RCC 7860 (cell line): ENCODE results near the gene PLPP1.

Experiments
- DNase-seq: peaks from one replicate; pipeline ENCODE4 v3.0.0-alpha.2; 2015; ENCODE audit warnings: low spot score
- FAIRE-seq: peaks from 2 replicates; lab custom pipeline; 2012; peaks lifted over from hg19 to GRCh38; lab: Jason Lieb, UNC

PLPP1 gene

DNA sequence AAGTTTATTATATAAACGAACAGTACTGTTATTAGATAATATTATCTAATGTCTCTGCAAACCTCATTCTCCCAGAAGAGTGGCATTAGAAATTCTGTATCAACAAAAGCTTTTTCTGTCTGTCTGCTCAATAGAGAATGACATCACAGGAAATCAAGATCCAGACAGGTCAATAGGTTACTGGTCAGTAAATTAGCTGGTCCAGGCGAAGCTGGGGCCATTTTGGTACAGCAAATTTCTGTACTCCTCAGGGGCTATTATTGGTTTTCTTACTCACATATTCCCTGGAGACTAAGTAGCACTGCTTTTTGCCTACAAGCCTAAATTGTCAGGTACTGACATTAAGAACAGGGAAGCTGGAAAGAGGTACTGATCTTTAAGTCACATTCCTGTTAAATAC lies 80.5 kb downstream of the PLPP1 start:
- no peak for FAIRE-seq
- no peak for DNase-seq

DNA sequence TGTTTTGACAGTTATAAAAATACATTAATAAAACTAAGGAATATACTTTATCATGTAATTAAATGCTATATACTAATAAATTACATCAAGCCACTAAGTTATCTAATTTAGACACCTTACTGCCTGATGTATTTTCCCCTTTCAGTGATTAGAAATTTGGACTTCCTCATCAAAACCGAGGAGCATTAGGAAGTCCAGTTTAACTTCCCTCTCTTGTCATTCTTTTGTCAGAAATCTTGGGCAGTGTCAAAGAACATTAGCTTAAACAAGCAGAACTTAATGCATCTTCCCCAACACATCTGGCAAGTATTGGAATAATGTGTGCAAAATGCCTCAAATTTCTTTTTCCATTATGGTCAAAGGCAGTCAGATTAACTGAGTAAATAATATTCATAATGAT lies 81.6 kb downstream of the PLPP1 start:
- DNase-seq (no peak), FAIRE-seq (no peak)

DNA sequence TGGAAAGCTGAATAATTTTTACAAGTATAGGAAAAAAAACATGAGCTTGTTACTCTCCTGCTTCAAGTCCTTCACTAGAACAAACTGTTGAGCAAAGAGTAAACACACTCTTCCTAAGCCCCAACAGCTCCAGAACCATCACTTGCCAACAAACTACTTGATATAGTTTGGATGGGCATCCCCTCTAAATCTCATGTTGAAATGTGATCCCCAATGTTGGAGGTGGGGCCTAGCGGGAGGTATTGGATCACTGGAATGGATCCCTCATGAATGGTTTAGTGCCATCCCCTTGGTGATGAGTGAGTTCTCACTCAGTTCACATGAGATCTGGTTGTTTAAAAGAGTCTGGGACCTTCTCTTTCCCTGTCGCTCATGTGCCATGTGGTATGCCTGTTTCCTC lies 82.8 kb downstream of the PLPP1 start:
- no peak for DNase-seq
- FAIRE-seq: no peak

DNA sequence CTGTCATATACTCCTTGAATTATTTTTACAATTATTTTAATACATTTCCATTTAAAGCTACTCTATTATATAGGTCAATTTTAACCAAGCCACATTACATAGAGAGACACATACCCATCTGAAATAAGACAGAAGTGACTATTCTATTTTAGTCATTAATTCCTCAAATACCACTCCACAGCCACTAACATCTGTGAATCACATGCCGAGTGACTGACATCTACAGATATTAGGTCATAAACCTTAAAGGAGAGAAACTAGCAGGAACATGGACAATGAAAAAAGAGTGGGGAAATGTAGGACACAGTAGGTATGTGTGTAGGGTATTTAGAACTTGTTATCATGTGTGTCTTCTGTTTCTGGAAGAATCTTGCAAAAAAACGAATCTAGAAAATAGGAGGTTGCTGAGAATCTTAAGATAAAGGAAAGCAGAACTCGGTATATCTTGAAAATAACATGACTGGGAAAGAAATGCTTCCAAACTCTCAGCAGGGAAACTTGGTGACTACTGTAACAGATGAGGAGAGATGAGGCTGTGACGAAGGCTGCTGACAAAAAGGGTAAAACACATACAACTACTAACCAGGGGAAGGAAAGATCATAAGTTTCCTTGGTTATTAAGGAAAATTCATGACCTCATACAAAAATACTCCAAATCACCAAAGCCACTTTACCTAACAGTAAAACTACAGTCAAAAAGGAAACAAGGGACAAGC lies 84.6 kb downstream of the PLPP1 start:
- FAIRE-seq: no peak
- DNase-seq: no peak

DNA sequence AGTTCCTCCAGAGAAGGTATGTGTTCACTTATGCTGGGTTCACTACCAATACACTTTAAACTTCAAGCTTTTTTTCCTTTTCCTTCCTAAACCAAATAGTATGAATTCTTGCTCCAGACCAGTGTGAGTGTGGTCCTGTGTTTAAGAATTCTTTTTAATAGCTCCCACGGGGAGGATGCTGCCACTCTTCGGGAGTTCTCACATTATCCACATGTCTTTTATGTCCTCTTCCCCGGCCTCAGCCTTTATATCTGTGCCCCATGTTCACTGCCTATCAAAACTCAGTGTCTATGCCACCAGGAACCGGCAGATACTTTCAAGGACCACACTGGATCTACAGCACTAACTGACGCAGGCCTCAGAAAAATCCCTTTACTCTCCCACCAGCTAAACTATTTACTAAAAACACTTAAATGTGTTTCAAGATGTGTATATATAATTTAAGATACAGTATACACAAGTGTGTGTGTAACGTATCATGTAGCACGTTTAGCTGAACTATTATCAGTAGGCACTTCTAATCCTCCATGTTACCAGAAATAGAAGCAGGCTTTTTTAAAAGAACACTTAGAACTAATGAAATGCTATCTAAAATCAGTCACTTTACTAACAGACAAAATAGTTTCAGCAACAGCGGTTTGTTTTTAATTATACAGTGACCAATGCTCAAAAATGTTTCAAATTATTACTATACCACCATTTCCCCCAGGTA lies 88.0 kb downstream of the PLPP1 start:
- FAIRE-seq (no peak), DNase-seq (no peak)

DNA sequence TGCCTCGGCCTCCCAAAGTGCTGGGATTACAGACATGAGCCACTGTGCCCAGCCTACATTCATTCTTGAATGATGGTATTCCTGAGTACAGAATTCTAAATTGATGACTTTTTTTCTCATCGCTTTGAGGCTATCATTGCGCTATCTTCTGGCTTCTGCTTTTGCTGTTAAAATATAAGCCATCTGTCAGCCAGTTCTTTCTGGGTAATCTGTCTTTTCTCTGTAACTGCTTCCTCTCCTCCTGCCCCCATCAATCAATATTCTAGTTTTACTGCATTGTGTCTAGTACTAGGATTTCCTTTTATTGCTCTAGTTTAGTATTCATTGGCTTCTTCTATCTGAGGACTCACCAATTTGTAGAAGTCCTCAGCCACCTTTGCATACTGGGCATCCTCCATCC lies 89.0 kb downstream of the PLPP1 start:
- FAIRE-seq (no peak), DNase-seq (no peak)

DNA sequence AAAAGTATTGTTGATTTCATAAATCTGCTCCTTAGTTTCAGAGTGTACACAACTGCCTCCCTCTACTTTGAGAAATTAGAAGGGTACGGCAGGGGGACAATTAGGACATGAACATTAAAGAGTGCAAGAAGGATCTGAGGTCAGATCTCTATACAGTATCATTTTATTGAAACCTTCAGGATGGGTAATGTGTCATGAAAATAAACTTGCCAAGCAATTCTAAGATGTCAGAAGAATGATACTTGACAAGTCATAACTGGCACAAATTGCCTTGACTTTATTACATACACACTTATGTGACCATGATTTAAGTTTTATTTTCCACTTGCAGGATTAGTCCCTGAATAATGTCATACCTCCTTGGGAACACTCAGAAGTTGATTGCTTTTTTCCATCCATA lies 92.8 kb downstream of the PLPP1 start:
- DNase-seq (no peak), FAIRE-seq (no peak)

DNA sequence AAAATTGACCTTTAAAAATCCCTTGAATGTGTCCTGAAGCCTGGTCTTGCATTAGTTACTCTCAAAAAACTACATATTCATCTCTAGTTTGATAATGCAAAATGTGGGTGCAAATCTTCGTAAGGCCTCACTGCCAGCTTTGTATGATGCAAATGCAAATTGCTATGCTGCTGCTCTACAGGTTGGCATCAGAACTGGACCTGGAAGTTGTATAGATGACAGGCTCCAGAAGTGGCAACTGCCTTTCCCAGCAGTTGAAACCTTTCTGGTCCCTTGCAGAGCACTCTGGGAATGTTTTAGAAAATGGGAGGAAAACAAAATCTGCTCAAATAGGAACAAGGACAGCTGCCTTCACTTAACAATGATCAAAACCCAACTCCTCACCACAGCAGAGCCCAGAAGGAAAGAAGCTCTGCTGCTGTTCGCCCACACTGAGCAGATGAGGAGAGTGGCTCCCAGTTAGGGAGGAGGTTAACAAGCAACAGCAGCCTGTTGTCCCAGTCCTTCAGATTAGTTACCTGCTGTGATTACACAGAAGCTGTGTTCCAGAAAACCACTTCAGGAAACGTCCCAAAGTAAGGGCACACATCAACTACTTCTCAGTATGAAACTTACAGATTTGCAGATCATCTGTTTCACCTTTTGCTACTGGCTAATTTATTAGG lies 93.5 kb downstream of the PLPP1 start:
- FAIRE-seq: no peak
- DNase-seq: no peak

DNA sequence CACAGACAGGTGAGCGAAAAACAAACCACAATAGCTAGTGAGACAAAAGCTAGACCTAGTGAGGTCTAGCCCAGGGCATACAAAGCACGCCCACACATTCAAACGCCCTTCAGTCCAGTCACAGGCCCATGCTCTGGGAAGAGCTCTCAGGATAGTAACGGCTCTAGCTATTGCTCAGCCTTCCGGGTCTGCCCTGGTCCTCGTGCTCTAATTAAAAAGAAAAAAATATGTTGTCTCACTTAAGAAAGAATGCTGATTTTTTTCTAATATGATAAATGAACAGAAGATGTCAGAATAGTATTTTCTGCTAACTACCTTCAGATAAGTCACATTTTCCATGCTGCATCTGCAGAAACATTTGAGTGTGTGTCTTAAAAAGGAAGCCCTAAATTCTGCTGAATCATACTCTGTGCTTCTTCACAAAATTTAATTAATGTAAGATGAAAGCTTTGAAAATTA lies 94.5 kb downstream of the PLPP1 start:
- FAIRE-seq (no peak), DNase-seq (no peak)

DNA sequence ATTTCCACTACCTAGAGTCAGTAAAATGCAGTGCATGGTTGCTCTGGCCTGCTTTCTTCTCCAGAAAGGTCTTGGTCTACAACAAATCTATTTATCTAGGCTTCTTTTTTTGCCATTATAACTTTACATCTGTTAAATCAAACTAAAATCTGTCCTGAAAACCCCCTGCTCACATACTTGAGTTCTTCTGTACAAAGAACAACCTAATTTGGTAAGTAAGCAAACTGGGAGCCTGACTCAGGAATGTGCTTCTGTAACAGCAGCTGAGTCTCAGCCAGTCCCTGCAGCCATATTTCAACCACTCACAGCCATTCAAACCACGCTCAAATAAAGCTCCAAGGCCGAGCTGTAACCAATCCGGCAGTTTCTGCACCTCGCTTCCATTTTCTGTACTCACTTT lies 95.8 kb downstream of the PLPP1 start:
- no peak for FAIRE-seq

DNA sequence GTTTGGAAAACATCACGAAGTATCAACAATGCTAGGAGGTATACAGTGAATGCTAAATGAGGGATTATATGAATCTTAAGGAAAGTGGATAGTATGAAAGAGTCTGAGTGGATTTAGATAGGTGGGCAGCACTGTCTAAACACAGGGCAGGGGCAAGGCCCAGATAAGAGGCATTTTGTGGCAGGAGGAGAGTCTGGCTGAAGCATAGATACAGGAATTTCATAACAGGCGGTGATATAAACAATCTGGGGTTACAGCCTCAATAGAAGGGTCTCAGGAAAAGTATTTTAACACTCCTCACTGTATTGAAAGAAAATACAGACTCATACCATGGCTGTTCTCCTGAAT lies 96.9 kb downstream of the PLPP1 start:
- FAIRE-seq (no peak), DNase-seq (no peak)

More for the DNA sequence above, 95.8 kb downstream of the PLPP1 start:
- DNase-seq: no peak

DNA sequence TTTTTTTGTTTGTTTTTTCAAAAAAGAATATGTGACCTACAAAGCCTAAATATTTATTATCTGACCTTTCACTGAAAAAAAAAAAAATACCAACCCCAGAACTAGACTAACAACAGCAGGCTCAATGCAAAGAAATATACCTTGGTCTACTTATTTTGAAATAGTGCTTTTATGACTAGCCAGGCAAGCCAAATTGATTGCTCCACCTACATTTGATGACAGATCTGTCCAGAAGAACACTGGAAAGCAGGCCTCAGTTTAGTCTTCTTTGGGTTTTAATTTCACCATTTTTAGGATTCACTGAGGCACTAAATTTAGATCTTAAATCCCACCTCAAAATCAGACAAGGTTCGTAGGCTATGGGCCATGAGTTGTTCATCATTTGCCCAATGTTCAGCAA lies 97.3 kb downstream of the PLPP1 start:
- no peak for FAIRE-seq

DNA sequence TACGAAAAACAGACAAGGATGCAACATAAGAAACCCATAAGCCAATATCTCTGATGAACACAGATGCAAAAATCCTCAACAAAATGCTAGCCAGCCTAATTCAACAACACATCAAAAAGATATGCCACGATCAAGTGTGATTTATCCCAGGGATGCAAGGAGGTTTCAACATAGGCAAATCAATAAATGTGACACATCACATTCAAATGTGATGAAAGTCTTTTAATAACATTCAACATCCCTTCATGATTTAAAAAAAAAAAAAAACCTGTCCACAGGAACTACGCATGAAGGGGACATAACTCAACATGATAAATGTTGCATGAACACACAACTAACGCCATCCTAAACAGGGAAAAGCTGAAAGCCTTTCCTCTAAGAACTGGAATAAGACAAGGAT lies 102.2 kb downstream of the PLPP1 start:
- FAIRE-seq: no peak
- DNase-seq: no peak

More for the DNA sequence above, 97.3 kb downstream of the PLPP1 start:
- no peak for DNase-seq

DNA sequence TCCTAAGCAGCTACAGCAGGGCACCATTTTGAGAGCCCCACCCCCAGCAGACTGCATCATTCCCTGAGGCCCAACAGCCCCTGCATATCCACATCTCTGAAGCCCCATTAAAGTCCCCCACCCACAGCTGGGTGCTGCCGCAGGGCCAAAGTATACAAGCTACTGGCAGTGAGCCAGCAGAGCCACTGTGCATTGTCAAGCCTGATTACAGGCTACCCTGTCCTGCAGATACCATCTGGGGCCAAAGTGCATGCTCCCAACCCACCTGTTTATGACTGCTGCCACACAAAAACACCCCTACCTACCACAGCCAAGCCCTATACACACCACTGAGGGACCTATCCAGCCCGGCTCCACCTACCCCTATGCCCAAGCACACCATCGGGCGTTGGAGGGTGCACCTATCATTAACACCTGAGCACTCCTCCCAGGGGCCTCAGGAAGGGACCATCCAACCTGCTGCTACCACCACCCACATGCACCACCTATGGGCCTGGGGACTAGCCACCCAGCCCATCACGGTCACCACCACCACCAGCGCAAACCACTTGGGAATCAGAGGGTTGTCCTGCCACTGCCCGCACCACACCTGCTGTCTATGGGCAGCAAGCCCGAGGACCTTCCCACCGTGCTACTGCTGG lies 105.0 kb downstream of the PLPP1 start:
- no peak for FAIRE-seq
- no peak for DNase-seq

DNA sequence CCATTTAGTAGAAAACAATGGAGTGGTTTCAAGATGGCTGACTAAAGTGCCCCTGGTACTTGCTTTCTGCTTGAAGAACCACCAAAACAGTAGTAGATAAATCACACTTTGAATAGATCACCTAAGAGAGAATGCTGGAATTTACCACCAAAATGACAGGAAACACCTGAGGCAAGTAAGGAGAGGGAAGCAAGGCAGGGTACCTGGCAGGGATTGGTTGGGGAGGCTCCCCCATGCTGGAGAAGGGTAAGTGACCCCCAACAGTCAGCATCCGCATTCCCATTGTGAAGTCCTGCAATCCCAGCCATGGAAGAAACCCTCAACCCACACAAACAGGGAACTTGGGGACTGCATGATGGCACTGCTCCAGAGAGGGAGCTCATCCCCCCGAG lies 105.5 kb downstream of the PLPP1 start:
- no peak for DNase-seq
- FAIRE-seq: no peak

DNA sequence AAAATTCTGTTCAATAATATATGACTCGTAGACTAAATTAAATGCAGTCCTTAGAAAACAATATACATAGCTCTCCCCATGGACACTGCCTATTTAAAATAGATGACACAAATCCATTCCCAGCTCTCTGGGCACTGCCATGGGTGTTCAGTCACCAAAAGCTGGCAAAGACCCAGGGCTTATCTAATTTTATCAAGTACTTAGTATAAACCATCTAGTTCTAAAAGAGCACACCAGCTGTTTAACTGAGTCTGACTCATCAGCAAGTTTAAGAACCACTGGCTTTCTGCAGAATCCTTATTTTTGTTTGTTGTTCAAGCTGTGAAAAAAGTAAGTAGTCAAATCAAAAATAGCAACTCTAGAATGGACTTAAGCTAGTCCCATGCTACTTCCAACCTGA lies 107.6 kb downstream of the PLPP1 start:
- no peak for DNase-seq
- no peak for FAIRE-seq

DNA sequence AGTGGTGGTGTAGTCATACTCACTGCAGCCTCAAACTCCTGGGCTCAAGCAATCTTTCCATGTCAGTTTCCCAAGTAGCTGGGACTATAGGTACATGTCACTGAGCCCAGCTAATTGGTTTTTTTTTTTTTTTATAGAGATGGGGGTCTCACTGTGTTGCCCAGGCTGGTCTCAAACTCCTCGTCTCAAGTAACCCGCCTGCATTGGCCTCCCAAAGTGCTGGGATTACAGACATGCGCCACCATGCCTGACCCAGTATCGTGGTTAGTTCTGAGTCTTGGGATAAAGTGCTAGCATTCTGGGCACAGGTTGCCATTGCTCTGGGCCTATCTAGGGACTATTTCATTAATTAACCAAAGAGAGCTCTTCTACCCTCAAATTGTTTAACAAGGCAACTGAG lies 108.3 kb downstream of the PLPP1 start:
- DNase-seq (no peak), FAIRE-seq (no peak)

DNA sequence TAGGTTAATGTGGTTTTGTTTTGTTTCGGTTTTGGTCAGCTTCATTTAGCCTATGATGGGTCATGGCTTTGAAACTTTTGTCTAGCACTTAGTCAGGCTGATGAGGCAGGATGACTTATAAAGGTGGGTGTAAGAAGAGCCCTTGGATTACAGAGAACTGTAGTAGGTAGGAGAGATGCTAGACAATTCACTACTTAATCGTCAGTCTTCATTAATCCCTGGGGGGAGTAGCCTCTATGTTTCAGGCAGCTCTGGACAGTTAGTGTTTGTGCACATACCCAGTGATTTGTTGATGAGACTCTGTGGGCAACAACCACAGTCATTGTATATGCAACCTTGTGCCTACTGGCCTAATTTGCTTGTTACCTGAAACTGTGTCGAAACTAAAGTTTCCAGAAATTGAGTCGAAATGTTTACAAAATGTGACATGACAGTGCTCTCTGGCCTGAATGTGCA lies 113.7 kb downstream of the PLPP1 start:
- FAIRE-seq: no peak
- no peak for DNase-seq

DNA sequence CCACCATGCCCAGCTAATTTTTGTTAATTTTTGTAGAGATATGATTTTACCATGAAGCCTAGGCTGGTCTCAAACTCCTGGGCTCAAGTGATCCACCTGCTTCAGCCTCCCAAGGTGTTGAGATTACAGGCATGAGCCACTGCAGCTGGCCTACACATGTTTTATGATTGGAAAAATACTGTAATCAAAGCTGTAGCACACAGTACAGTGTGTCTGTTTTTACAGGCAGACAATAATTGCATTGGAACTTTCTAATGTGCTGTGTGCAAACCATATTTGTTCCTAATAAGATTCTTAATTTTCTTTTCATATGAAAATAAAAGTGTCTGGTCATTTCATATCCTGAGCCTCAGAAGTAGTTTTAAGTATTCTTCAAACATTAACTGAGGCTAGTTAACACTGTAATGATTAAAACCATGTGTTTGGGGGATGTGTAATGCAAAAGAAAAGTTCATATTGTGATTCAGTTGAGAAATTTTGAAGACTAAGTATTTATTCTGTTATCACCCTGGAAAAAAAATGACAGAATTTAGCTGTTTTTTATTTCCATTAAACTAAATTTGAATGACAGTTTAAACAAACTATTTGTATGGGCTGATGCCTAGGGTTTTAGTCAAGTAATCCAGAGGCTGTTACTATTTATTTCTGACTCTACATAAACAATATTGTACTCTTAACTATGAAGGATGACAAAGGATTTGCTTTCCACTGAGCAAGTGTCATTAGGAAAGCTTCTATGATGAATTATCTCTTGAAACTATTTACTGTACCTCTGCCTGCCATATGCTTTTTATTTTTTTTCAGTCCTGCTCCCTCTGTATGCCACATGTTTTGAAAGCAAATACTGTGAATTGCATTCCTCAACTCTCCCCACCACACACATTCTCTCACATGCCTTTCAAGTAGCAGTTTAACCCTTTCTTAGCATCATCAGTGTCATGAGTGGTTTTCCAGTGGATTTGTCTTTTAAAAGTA lies 115.5 kb downstream of the PLPP1 start:
- no peak for DNase-seq
- FAIRE-seq: no peak

DNA sequence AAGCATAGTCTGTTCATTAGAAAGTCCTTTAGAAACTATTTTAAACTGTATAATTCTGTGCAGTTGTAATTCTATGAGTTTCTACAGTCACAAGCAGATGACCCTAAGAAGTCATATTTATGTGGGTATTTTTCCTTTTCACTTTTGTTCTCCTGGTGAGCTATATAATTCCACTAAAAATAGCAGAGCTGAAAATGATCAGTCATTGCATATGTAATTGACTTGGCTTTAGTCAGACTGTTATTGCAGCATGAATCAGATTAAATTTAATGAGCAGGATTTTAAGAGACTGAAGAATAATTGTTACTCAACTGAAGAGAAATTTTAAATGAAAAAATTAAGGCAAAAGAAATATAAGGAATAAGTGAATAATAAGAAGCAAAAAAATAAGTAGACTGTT lies 118.5 kb downstream of the PLPP1 start:
- FAIRE-seq (no peak), DNase-seq (no peak)
